Measurements from ENCODE around the gene ARL17A. TPM values are rescaled to one million over a fixed set of nuclear protein-coding genes. Genes with fewer than 3 reads are reported as not detected.
"Not testable (repeated sequence)": the region's sequence is repeated elsewhere in the genome, so short reads cannot be mapped to it uniquely, and the experiment has no call there.

Gene ARL17A
- total RNA-seq, result 10 to 100 TPM in 2 of 4 donors, 1 to 10 TPM in 2; 4.8 to 22.0 (median 13.3) TPM

GRCh38 chr17:46579083-46580075, at the start of gene ARL17A:
Gene ARL17A (minus strand): TSS chr17:46579691. CDS start chr17:46576322, 3,369 bp downstream.
- not testable (repeated sequence) for H3K9me3 ChIP-seq, H3K4me1 ChIP-seq, H3K27me3 ChIP-seq, H3K27ac ChIP-seq, H3K36me3 ChIP-seq
- no CpG with 5 or more reads among the region's 65 CpGs for WGBS
- peak within 1 kb of the TSS; percentile 20 for H3K4me3 ChIP-seq
- DNase-seq (ENCODE audit: low spot score in 2 of 2), result peak; percentile 87 to 91

GRCh38 chr17:46628753-46629436, 49.4 kb upstream of the ARL17A start:
- H3K27me3 ChIP-seq; H3K27ac ChIP-seq; H3K9me3 ChIP-seq; DNase-seq (ENCODE audit: low spot score in 2 of 2); H3K4me3 ChIP-seq; H3K4me1 ChIP-seq; H3K36me3 ChIP-seq: not testable (repeated sequence)
- WGBS, result no CpG with 5 or more reads among the region's 5 CpGs

GRCh38 chr17:46627452-46627851, 48.0 kb upstream of the ARL17A start:
- no CpG with 5 or more reads among the region's 2 CpGs for WGBS
- DNase-seq (ENCODE audit: low spot score in 2 of 2); H3K27me3 ChIP-seq; H3K9me3 ChIP-seq; H3K36me3 ChIP-seq; H3K4me3 ChIP-seq; H3K27ac ChIP-seq; H3K4me1 ChIP-seq: not testable (repeated sequence)

- H3K4me3 ChIP-seq; H3K27ac ChIP-seq; H3K36me3 ChIP-seq; H3K27me3 ChIP-seq; DNase-seq (ENCODE audit: low spot score in 2 of 2); H3K9me3 ChIP-seq; H3K4me1 ChIP-seq: not testable (repeated sequence)
- no CpG with 5 or more reads among the region's 5 CpGs for WGBS
Observed at GRCh38 chr17:46624726-46625125, 45.2 kb upstream of the ARL17A start.

- not testable (repeated sequence) for H3K27ac ChIP-seq; DNase-seq (ENCODE audit: low spot score in 2 of 2); H3K36me3 ChIP-seq; H3K4me1 ChIP-seq; H3K9me3 ChIP-seq; H3K4me3 ChIP-seq; H3K27me3 ChIP-seq
- WGBS, result no CpG with 5 or more reads among the region's 2 CpGs
Observed at GRCh38 chr17:46623790-46624189, 44.3 kb upstream of the ARL17A start.

- H3K4me3 ChIP-seq; H3K27ac ChIP-seq; H3K9me3 ChIP-seq; DNase-seq (ENCODE audit: low spot score in 2 of 2); H3K27me3 ChIP-seq; H3K36me3 ChIP-seq; H3K4me1 ChIP-seq: not testable (repeated sequence)
- WGBS, result no CpG with 5 or more reads among the region's 1 CpG
Observed at GRCh38 chr17:46618975-46619374, 39.5 kb upstream of the ARL17A start.

- H3K36me3 ChIP-seq; H3K9me3 ChIP-seq; H3K27ac ChIP-seq; H3K4me3 ChIP-seq; H3K27me3 ChIP-seq; DNase-seq (ENCODE audit: low spot score in 2 of 2); H3K4me1 ChIP-seq: not testable (repeated sequence)
- WGBS, result no CpG with 5 or more reads among the region's 3 CpGs
Observed at GRCh38 chr17:46617121-46617520, 37.6 kb upstream of the ARL17A start.

GRCh38 chr17:46613876-46614275, 34.4 kb upstream of the ARL17A start:
- H3K4me3 ChIP-seq; H3K36me3 ChIP-seq; H3K9me3 ChIP-seq; H3K4me1 ChIP-seq; H3K27me3 ChIP-seq; H3K27ac ChIP-seq; DNase-seq (ENCODE audit: low spot score in 2 of 2): not testable (repeated sequence)
- no CpG with 5 or more reads among the region's 1 CpG for WGBS

GRCh38 chr17:46611304-46611703, 31.8 kb upstream of the ARL17A start:
- DNase-seq (ENCODE audit: low spot score in 2 of 2); H3K27me3 ChIP-seq; H3K4me1 ChIP-seq; H3K9me3 ChIP-seq; H3K4me3 ChIP-seq; H3K36me3 ChIP-seq; H3K27ac ChIP-seq: not testable (repeated sequence)
- WGBS, result no CpG with 5 or more reads among the region's 2 CpGs

GRCh38 chr17:46603125-46603524, 23.6 kb upstream of the ARL17A start:
- not testable (repeated sequence) for DNase-seq (ENCODE audit: low spot score in 2 of 2); H3K4me3 ChIP-seq; H3K27ac ChIP-seq; H3K27me3 ChIP-seq; H3K36me3 ChIP-seq; H3K4me1 ChIP-seq; H3K9me3 ChIP-seq

GRCh38 chr17:46600767-46601166, 21.3 kb upstream of the ARL17A start:
- no CpG with 5 or more reads among the region's 3 CpGs for WGBS
- not testable (repeated sequence) for H3K27me3 ChIP-seq; DNase-seq (ENCODE audit: low spot score in 2 of 2); H3K27ac ChIP-seq; H3K36me3 ChIP-seq; H3K9me3 ChIP-seq; H3K4me3 ChIP-seq; H3K4me1 ChIP-seq

- not testable (repeated sequence) for H3K4me3 ChIP-seq; H3K27me3 ChIP-seq; DNase-seq (ENCODE audit: low spot score in 2 of 2); H3K36me3 ChIP-seq; H3K9me3 ChIP-seq; H3K4me1 ChIP-seq; H3K27ac ChIP-seq
- WGBS, result 63% methylated on average over 3 of the region's 3 CpGs
Observed at GRCh38 chr17:46598344-46598931, 18.9 kb upstream of the ARL17A start.

GRCh38 chr17:46591332-46591731, 11.8 kb upstream of the ARL17A start:
- H3K36me3 ChIP-seq; H3K4me1 ChIP-seq; DNase-seq (ENCODE audit: low spot score in 2 of 2); H3K27me3 ChIP-seq; H3K27ac ChIP-seq; H3K9me3 ChIP-seq; H3K4me3 ChIP-seq: not testable (repeated sequence)
- no CpG with 5 or more reads among the region's 7 CpGs for WGBS

All from suprapubic skin (tissue), 4 donors.